Islet of Langerhans (tissue), 1 donor: Measurements from ENCODE around the gene LFNG.

Experiments used
- FAIRE-seq: peaks from one replicate; lab custom pipeline; 2011; peaks lifted over from hg19 to GRCh38; lab: Jason Lieb, UNC

The LFNG gene

GRCh38 chr7:2519119-2519930 lies at the start of gene LFNG:
TSS of gene LFNG (plus strand) at chr7:2519774. CDS start at chr7:2519862, 88 bp downstream.
- FAIRE-seq: no peak

GRCh38 chr7:2470204-2471021 lies 49.2 kb upstream of the LFNG start:
- no peak for FAIRE-seq

- FAIRE-seq: no peak
Observed at GRCh38 chr7:2471022-2471329, 48.6 kb upstream of the LFNG start.

- FAIRE-seq: no peak
Observed at GRCh38 chr7:2471396-2471795, 48.2 kb upstream of the LFNG start.

GRCh38 chr7:2472739-2473138 lies 46.8 kb upstream of the LFNG start:
- FAIRE-seq: no peak

- FAIRE-seq: no peak
Observed at GRCh38 chr7:2473496-2474180, 45.9 kb upstream of the LFNG start.

GRCh38 chr7:2474224-2474623 lies 45.4 kb upstream of the LFNG start:
- no peak for FAIRE-seq

- no peak for FAIRE-seq
Observed at GRCh38 chr7:2474813-2475677, 44.5 kb upstream of the LFNG start.

GRCh38 chr7:2475678-2476015 lies 43.9 kb upstream of the LFNG start:
- no peak for FAIRE-seq

- FAIRE-seq: no peak
Observed at GRCh38 chr7:2476298-2476697, 43.3 kb upstream of the LFNG start, which contains the start of gene GRIFIN. TSS of gene GRIFIN (minus strand) at chr7:2476398. CDS start at chr7:2476383, 15 bp downstream.

- no peak for FAIRE-seq
Observed at GRCh38 chr7:2476776-2477446, 42.7 kb upstream of the LFNG start.

- FAIRE-seq: no peak
Observed at GRCh38 chr7:2477447-2478398, 41.9 kb upstream of the LFNG start.

GRCh38 chr7:2478399-2478785 lies 41.2 kb upstream of the LFNG start:
- no peak for FAIRE-seq

GRCh38 chr7:2478800-2479199 lies 40.8 kb upstream of the LFNG start:
- FAIRE-seq: no peak

GRCh38 chr7:2479276-2480069 lies 40.1 kb upstream of the LFNG start:
- FAIRE-seq: no peak

- no peak for FAIRE-seq
Observed at GRCh38 chr7:2480070-2480408, 39.5 kb upstream of the LFNG start.

GRCh38 chr7:2481195-2481594 lies 38.4 kb upstream of the LFNG start:
- FAIRE-seq: no peak

GRCh38 chr7:2482725-2483451 lies 36.7 kb upstream of the LFNG start:
- FAIRE-seq: no peak

- no peak for FAIRE-seq
Observed at GRCh38 chr7:2483494-2483893, 36.1 kb upstream of the LFNG start.
